Karpas-422 (cell line): ENCODE results near the gene LTC4S. TPM values are rescaled to one million over a fixed set of nuclear protein-coding genes. Genes with fewer than 3 reads are reported as not detected.

Experiments used
- DNase-seq: peaks from one replicate; pipeline ENCODE4 v3.0.0-alpha.2; 2015
- H2AFZ ChIP-seq: fragments of 200-600 bp; sonication (generic); 2 replicates; pipeline ENCODE4 v1.6.1; 2014; ENCODE audit warnings: antibody characterized with exemption, low read length, mixed read lengths
- H3K27ac ChIP-seq: fragments of 200-600 bp; sonication (generic); 2 replicates; pipeline ENCODE4 v1.5.1; 2014; ENCODE audit warnings: mild to moderate bottlenecking, low read length, moderate library complexity
- H3K27me3 ChIP-seq: fragments of 200-600 bp; sonication (generic); 2 replicates; pipeline ENCODE4 v1.6.1; 2014; ENCODE audit warnings: low read length, mixed read lengths
- H3K36me3 ChIP-seq: fragments of 200-600 bp; sonication (generic); 2 replicates; pipeline ENCODE4 v1.6.1; 2014; ENCODE audit warnings: low read length, mixed read lengths; ENCODE audit not compliant: insufficient read depth
- H3K4me1 ChIP-seq: fragments of 200-600 bp; sonication (generic); 2 replicates; pipeline ENCODE4 v1.6.1; 2014; ENCODE audit warnings: mild to moderate bottlenecking, low read length, mixed read lengths
- H3K4me2 ChIP-seq: fragments of 200-600 bp; sonication (generic); 2 replicates; pipeline ENCODE4 v1.6.1; 2014; ENCODE audit warnings: low read length, low read depth, mild to moderate bottlenecking; ENCODE audit not compliant: poor library complexity, severe bottlenecking
- H3K4me3 ChIP-seq: fragments of 200-600 bp; sonication (generic); 2 replicates; pipeline ENCODE4 v1.5.1; 2014; ENCODE audit warnings: mild to moderate bottlenecking, antibody characterized with exemption, low read length, mixed read lengths
- H3K79me2 ChIP-seq: fragments of 200-600 bp; sonication (generic); 2 replicates; pipeline ENCODE4 v1.6.1; 2014; ENCODE audit warnings: mild to moderate bottlenecking, low read length, mixed read lengths
- H3K9ac ChIP-seq: fragments of 200-600 bp; sonication (generic); 2 replicates; pipeline ENCODE4 v1.6.0; 2014; ENCODE audit warnings: low read length
- H3K9me2 ChIP-seq: fragments of 200-600 bp; sonication (generic), shearing (Covaris generic); replicated peaks from 2 replicates; pipeline ENCODE4 v1.6.0; 2014; ENCODE audit warnings: mild to moderate bottlenecking, low read length, moderate library complexity; ENCODE audit not compliant: insufficient read depth
- H3K9me3 ChIP-seq: fragments of 300-700, 200-600 bp; sonication (generic); 2 replicates; pipeline ENCODE4 v1.6.1; 2014; ENCODE audit warnings: low read length, mixed read lengths
- H4K20me1 ChIP-seq: fragments of 200-600 bp; sonication (generic); 2 replicates; pipeline ENCODE4 v1.6.1; 2014; ENCODE audit warnings: mild to moderate bottlenecking, antibody characterized with exemption, low read length, low read depth; ENCODE audit not compliant: insufficient read depth
- total RNA-seq: library from RNA; depleted of rRNA; stranded (reverse); fragments of >200 nt; shearing (Covaris generic); gene quantifications from 2 replicates; pipeline ENCODE4 v1.2.3, GENCODE V29; 2014; ENCODE audit warnings: low replicate concordance

The LTC4S gene
- total RNA-seq, 1 experiment from 2014 or later, result not detected

DNA sequence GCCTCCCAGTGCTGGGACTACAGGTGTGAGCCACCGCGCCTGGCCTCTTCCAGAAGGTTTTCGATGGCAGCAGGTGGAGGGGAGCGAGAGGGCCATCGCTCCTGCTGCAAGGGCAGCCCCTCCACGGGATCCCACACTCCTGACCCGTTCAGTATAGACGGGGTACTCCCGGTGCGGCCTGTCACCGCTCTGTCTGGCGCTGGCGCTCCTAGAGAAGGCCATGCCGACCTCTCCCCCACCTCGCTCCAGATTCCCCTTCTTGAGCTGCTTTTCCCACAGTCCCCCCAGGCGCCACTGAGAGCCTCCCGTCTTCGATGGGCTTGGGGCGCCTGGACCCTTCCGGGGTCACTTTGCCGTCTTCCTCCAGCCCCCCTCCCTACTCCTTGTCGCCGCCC, 22.6 kb downstream of the LTC4S start:
- no peak for DNase-seq
- Histone ChIP-seq H3K27me3 (no peaks in the 10 kb centered on the region), H3K9me3 (no peaks in the 10 kb centered on the region), H4K20me1 (peaks cover 4% of the 10 kb centered on the region; the same call in 1 of the 2 replicates), H3K4me2 (no peak overlapping the region), H3K4me1 (peaks cover 26% of the 10 kb centered on the region), H3K9ac (no peak overlapping the region), H3K4me3 (no peak overlapping the region), H3K27ac (no peak overlapping the region), H3K79me2 (peaks cover 6% of the 10 kb centered on the region), H3K9me2 (no peaks in the 10 kb centered on the region), H2AFZ (no peak overlapping the region), H3K36me3 (no peaks in the 10 kb centered on the region)

GRCh38 chr5:179816796-179817469, 23.1 kb downstream of the LTC4S start:
- Histone ChIP-seq H2AFZ (no peak overlapping the region), H3K9me3 (no peaks in the 10 kb centered on the region), H3K79me2 (peaks cover 11% of the 10 kb centered on the region), H3K9ac (no peak overlapping the region), H3K27ac (no peak overlapping the region), H3K9me2 (no peaks in the 10 kb centered on the region), H3K27me3 (no peaks in the 10 kb centered on the region), H3K36me3 (no peaks in the 10 kb centered on the region), H3K4me3 (no peak overlapping the region), H3K4me2 (no peak overlapping the region), H3K4me1 (peaks cover 31% of the 10 kb centered on the region), H4K20me1 (peaks cover 7% of the 10 kb centered on the region)
- no peak for DNase-seq

DNA sequence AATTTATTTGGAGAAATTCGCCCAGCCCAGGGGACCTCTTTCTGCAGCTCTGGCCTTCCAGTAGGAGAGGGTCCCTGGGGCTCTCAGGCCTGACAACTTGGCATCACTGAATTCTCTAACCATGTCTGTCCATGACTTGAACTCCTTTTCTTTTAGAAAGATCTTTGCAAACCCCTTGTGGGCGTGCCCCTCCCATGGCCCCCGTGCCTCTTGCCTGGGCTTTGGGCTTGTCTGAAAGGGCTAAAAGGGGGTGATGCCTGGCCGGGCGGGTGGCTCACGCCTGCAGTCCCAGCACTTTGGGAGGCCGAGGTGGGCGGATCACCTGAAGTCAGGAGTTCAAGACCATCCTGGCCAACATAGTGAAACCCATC, 23.7 kb downstream of the LTC4S start:
- Histone ChIP-seq H3K27ac (no peak overlapping the region), H3K36me3 (peaks cover under 1% of the 10 kb centered on the region; the same call in 1 of the 2 replicates), H3K4me3 (no peak overlapping the region), H3K27me3 (no peaks in the 10 kb centered on the region), H3K9me3 (no peaks in the 10 kb centered on the region), H3K9me2 (no peaks in the 10 kb centered on the region), H2AFZ (no peak overlapping the region), H3K9ac (no peak overlapping the region), H4K20me1 (peaks cover 12% of the 10 kb centered on the region), H3K4me2 (no peak overlapping the region), H3K79me2 (peaks cover 16% of the 10 kb centered on the region), H3K4me1 (peaks cover 36% of the 10 kb centered on the region)
- no peak for DNase-seq

- H4K20me1 ChIP-seq, result peaks cover 19% of the 10 kb centered on the region
- peak overlapping the region; percentile 75 for H3K27ac ChIP-seq
- H3K36me3 ChIP-seq, result peaks cover 6% of the 10 kb centered on the region; the same call in 1 of the 2 replicates
- no peak for DNase-seq
- peak overlapping the region; percentile 89; the same call in 1 of the 2 replicates for H2AFZ ChIP-seq
- H3K79me2 ChIP-seq, result peaks cover 23% of the 10 kb centered on the region
- peak overlapping the region; percentile 92 for H3K4me2 ChIP-seq
- H3K9me3 ChIP-seq, result no peaks in the 10 kb centered on the region
- peak overlapping the region; percentile 96 for H3K9ac ChIP-seq
- H3K4me3 ChIP-seq, result peak overlapping the region; percentile 96
- H3K4me1 ChIP-seq, result peaks cover 36% of the 10 kb centered on the region
- H3K9me2 ChIP-seq, result no peaks in the 10 kb centered on the region
- H3K27me3 ChIP-seq, result no peaks in the 10 kb centered on the region
Measured at GRCh38 chr5:179817890-179818745, 24.3 kb downstream of the LTC4S start.

- Histone ChIP-seq H3K4me3 (peak overlapping the region; percentile 96), H3K4me1 (peaks cover 36% of the 10 kb centered on the region), H3K27ac (peak overlapping the region; percentile 75), H3K9ac (peak overlapping the region; percentile 96), H3K27me3 (no peaks in the 10 kb centered on the region), H3K36me3 (peaks cover 6% of the 10 kb centered on the region; the same call in 1 of the 2 replicates), H3K9me3 (no peaks in the 10 kb centered on the region), H3K4me2 (peak overlapping the region; percentile 92), H2AFZ (peak overlapping the region; percentile 89; the same call in 1 of the 2 replicates), H4K20me1 (peaks cover 19% of the 10 kb centered on the region), H3K79me2 (peaks cover 27% of the 10 kb centered on the region), H3K9me2 (no peaks in the 10 kb centered on the region)
- DNase-seq, result peak; percentile 86
Measured at GRCh38 chr5:179818746-179819295, 25.0 kb downstream of the LTC4S start.

GRCh38 chr5:179819296-179820126, 25.7 kb downstream of the LTC4S start:
- Histone ChIP-seq H4K20me1 (peaks cover 19% of the 10 kb centered on the region), H3K4me1 (peaks cover 36% of the 10 kb centered on the region), H3K4me2 (peak overlapping the region; percentile 92), H3K27ac (peak overlapping the region; percentile 75), H3K36me3 (peaks cover 12% of the 10 kb centered on the region; the same call in 1 of the 2 replicates), H3K79me2 (peaks cover 27% of the 10 kb centered on the region), H3K4me3 (peak overlapping the region; percentile 96), H2AFZ (peak overlapping the region; percentile 89; the same call in 1 of the 2 replicates), H3K9ac (peak overlapping the region; percentile 96), H3K9me3 (no peaks in the 10 kb centered on the region), H3K9me2 (no peaks in the 10 kb centered on the region), H3K27me3 (no peaks in the 10 kb centered on the region)
- DNase-seq, result peak; percentile 73

GRCh38 chr5:179820127-179820482, 26.3 kb downstream of the LTC4S start:
- Histone ChIP-seq H2AFZ (no peak overlapping the region), H4K20me1 (peaks cover 19% of the 10 kb centered on the region), H3K4me2 (peak overlapping the region; percentile 92), H3K4me3 (peak overlapping the region; percentile 96), H3K27me3 (no peaks in the 10 kb centered on the region), H3K9ac (peak overlapping the region; percentile 96), H3K79me2 (peaks cover 27% of the 10 kb centered on the region), H3K9me3 (no peaks in the 10 kb centered on the region), H3K27ac (peak overlapping the region; percentile 75), H3K4me1 (peaks cover 36% of the 10 kb centered on the region), H3K9me2 (no peaks in the 10 kb centered on the region), H3K36me3 (peaks cover 17% of the 10 kb centered on the region; the same call in 1 of the 2 replicates)
- no peak for DNase-seq
